Stimulated activated naive CD8-positive, alpha-beta T cell treated with anti-CD3 and anti-CD28 coated beads, Interleukin-15, Interleukin-2, amounts not matched to agents 100 ng/mL and 50 ng/mL, for 24 hours (primary cell): ENCODE data around the gene DUSP2.

Source experiments
- H3K27ac Mint-ChIP-seq: one replicate; pipeline ENCODE4 v1.8.0; 2021; ENCODE audit warnings: mild to moderate bottlenecking, mixed read lengths
- H3K27me3 Mint-ChIP-seq: one replicate; pipeline ENCODE4 v1.8.0; 2021; ENCODE audit warnings: mixed read lengths
- H3K36me3 Mint-ChIP-seq: one replicate; pipeline ENCODE4 v1.8.0; 2021; ENCODE audit warnings: low read depth, mixed read lengths
- H3K4me1 Mint-ChIP-seq: one replicate; pipeline ENCODE4 v1.8.0; 2021; ENCODE audit warnings: low read depth, mixed read lengths
- H3K4me3 Mint-ChIP-seq: one replicate; pipeline ENCODE4 v1.8.0; 2021; ENCODE audit warnings: mild to moderate bottlenecking, mixed read lengths
- H3K9me3 Mint-ChIP-seq: one replicate; pipeline ENCODE4 v1.8.0; 2021; ENCODE audit warnings: mixed read lengths

DUSP2 gene

DNA sequence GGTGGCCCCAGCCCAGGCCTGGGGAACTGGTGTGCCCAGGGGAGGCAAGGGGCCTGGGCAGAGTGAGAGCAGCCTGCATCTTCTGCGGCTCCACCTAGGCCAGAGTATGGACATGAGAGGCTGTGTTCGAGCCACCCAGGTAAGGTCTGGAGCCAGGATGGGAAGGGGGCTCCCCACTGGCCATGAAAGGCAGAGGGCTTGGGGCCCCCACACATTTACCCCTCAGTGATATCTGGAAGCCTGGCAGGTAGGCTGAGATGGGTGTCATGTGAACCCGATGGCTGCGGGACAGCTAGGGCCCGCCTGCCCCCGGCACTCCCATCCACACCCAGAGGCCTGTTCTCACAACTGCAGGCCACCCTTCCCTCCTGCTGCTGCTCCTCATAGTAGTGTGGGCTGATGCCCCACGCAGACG, 42.0 kb downstream of the DUSP2 start:
- H3K36me3 Mint-ChIP-seq = no peaks in the 10 kb centered on the region
- H3K4me1 Mint-ChIP-seq = no peaks in the 10 kb centered on the region
- no peak overlapping the region for H3K27ac Mint-ChIP-seq
- no peaks in the 10 kb centered on the region for H3K27me3 Mint-ChIP-seq
- no peak overlapping the region for H3K4me3 Mint-ChIP-seq
- H3K9me3 Mint-ChIP-seq = no peaks in the 10 kb centered on the region

DNA sequence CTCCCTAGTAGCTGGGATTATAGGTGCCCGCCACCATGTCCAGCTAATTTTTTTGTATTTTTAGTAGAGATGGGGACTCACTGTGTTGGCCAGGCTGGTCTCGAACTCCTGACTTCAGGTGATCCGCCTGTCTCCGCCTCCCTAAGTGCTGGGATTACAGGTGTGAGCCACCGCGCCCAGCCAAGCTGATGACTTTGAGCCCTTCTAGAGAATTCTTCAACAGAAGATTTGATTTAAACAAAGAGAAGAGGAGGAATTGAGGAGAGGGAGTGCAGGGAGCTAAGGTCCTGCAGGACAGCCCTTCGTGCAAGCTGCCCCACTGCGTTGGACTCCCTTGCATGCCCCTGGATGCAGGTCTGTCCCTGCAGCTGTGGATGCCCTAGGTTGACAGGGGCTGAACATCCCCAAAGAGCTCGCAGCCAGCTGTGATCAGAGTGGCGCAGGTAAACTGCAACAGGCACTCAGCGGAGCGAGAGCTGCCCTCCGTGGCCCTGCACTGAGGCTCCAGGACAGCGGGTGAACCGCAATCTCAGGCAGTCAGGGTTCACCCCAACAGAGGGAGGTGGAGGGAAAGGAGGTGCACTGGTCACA, 42.5 kb downstream of the DUSP2 start:
- no peak overlapping the region for H3K4me3 Mint-ChIP-seq
- H3K4me1 Mint-ChIP-seq = no peaks in the 10 kb centered on the region
- no peaks in the 10 kb centered on the region for H3K36me3 Mint-ChIP-seq
- H3K9me3 Mint-ChIP-seq = no peaks in the 10 kb centered on the region
- H3K27ac Mint-ChIP-seq = no peak overlapping the region
- no peaks in the 10 kb centered on the region for H3K27me3 Mint-ChIP-seq

DNA sequence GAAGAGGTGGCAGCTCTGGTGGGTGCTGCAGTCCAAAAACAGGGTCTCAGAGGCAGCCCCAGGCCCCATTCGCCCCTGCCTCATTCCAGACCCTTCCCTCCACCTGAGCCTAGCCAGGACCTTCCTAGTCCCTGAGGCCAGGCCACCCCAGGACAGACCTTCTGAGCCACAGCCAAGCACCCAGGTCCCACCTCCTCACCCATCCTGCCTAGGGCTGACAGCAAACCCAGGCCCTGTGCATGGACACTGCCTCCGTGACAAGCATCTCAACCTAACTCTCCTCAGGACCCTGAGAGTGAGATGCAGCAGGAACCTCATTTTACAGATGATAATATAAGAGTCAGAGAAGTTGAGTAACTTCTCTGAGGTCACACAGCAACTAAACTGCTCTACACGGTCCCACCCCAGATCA, 44.3 kb downstream of the DUSP2 start:
- no peaks in the 10 kb centered on the region for H3K36me3 Mint-ChIP-seq
- no peak overlapping the region for H3K27ac Mint-ChIP-seq
- no peaks in the 10 kb centered on the region for H3K27me3 Mint-ChIP-seq
- H3K4me3 Mint-ChIP-seq = no peak overlapping the region
- H3K9me3 Mint-ChIP-seq = no peaks in the 10 kb centered on the region
- H3K4me1 Mint-ChIP-seq = no peaks in the 10 kb centered on the region

DNA sequence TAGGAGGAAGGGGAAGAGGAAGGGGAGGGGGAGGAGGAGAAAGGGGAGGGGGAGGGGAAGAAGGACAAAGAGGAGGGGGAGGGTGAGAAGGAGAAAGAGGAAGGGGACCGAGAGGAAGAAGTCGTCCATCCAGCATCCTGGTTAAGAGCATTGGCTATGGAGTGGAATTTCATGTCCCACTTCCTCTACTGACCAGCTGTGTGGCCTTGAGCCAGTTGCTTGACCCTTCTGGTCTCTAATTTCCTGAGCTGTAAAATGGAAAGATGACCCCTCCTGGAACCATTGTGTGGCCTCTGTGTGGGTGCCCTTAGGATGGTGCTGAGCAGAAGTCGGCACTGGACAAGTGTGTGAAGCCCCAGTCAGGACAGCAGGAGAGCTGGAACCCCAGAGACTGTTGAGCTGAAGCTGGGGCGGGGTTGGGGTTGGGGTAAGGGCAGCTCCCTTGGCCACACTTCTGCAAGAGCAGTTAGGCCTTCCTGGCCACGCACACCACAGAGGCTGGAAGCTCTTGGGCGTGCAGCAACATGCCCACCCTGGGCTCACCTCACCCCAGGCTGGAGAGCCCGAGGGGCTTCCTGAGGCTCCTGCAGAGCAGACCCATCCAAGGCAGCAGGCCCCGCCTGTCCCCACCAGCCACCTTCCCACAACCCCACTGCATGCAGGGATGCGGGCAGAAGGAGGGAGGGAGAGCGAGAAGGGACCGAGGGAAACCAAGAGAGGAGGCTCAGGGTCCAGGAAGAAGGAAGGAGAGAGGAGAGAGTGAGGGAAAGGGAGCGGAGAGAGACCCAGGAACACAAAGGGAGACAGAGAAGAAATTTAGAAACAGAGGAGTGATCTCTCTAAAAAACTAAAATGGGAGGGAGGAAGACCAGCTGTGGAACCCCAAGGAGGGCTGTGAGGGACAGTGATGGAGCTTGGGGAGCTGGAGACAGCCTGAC, 45.1 kb downstream of the DUSP2 start:
- Mint-ChIP-seq H3K27ac (no peak overlapping the region), H3K36me3 (no peaks in the 10 kb centered on the region), H3K9me3 (no peaks in the 10 kb centered on the region), H3K27me3 (no peaks in the 10 kb centered on the region), H3K4me1 (no peaks in the 10 kb centered on the region), H3K4me3 (no peak overlapping the region)

DNA sequence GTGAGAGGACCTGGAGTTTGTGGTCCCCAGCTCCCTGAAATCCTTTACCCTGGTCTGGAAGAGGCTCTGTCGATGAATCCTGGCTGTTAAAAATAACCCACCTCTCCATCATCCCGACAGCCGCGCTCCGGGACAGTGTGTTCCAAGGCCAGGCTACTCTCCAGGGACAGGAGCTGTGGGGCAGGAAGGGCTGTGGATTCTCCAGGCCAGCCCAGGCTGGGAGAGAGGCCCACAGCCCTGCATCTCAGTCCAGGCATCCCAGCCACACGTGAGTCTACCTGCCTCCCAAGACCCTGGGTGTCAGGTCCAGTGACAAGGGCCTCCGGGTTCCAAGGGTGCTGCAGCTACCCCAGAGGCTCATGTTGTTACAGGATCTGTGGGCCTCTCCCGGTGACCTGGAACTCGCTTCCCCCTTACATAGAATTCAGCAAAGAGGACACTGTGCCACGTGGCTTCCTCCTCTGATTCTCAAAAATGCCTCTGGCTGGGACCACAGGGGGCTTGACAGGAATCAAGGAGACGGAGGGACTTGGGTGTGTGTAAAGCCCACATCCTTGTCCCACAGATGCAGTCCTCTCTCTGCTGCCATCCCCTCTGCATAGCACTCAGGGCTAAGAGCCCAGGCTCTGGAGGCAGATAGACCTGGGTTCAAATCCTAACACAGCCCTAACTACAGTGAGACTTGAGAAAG, 46.2 kb downstream of the DUSP2 start:
- no peaks in the 10 kb centered on the region for H3K4me1 Mint-ChIP-seq
- H3K27me3 Mint-ChIP-seq = no peaks in the 10 kb centered on the region
- no peaks in the 10 kb centered on the region for H3K9me3 Mint-ChIP-seq
- H3K36me3 Mint-ChIP-seq = no peaks in the 10 kb centered on the region
- H3K27ac Mint-ChIP-seq = no peak overlapping the region
- H3K4me3 Mint-ChIP-seq = no peak overlapping the region

DNA sequence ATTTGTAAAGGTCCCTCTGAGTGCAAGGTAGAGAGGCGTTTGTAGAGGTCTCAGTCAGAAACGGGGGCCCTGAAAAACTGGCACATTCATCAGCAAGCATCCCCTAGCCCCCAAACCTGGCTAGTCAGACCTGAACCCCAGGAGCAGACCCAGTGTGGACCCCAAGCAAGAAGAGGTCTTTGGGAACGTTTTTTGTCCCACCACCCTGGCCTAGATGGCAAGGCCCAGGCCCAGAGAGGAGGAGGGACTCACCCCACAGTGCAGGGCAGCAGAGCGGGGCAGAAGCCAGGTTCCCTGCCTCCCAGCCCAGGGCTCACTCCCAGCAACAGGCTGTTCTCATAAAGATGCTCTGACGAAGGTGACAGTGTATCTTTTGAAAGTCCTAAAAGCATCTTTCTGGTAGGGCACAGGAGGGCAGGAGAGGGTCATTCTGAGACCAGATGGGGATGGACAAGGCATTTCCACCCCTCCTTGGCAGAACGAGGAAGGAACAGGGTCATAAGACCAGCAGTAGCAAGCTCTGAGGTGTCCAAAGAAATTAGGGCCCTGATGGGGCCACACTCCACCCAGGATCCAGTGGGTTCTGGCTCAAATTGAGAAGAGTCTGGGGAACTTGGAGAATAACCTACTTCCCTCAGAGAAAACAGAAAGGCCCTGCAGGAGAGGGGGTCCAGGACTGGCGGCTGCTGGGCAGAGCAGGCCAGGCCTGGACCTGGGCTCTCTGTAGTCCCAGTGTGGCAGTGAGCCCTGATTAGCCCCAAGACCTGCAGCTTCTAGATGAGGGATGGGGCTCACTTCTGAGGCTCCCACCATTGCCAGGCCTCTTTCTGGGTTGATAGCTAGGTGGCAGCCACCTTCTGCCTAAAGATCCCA, 47.1 kb downstream of the DUSP2 start:
- Mint-ChIP-seq H3K9me3 (no peaks in the 10 kb centered on the region), H3K4me1 (no peaks in the 10 kb centered on the region), H3K27ac (no peak overlapping the region), H3K4me3 (no peak overlapping the region), H3K27me3 (no peaks in the 10 kb centered on the region), H3K36me3 (no peaks in the 10 kb centered on the region)

DNA sequence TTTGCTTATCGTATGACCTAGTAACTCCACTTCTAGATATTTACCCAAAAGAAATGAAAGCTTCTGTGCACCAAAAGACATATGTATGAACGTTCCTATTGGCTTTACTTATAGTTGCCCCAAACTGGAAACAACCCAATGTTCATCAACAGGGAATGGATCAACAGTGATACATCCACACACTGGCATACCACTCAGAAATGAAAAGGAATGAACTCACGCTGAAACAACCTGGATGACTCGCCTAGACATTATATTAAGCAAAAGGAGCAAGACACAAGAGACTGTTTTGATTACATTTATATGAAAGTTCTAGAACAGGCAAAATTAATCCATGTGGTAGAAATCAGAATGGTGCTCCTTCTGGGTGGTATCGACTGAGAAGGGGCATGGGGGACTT, 47.8 kb downstream of the DUSP2 start:
- Mint-ChIP-seq H3K27me3 (no peaks in the 10 kb centered on the region), H3K36me3 (no peaks in the 10 kb centered on the region), H3K4me1 (no peaks in the 10 kb centered on the region), H3K27ac (no peak overlapping the region), H3K9me3 (no peaks in the 10 kb centered on the region), H3K4me3 (no peak overlapping the region)

DNA sequence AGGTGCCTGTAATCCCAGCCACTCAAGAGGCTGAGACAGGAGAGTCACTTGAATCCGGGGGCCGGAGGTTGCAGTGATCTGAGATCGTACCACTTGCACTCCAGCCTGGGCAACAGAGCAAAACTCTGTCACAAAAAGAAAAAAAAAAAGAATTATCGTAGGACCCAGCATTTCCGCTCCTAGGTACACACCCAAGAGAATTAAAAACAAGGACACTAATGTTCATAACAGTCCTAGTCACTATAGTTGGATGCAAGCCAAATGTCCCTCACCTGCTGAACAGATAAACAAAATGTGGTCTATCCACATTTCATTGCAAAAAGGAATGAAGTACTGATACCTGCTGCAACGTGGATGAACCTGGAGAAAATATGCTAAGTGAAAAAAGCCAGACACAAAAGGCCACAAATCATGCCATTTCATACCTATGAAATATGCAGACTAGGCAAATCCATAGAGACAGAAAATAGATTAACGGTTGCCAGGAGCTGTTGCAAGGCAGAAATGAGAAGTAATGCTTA, 50.1 kb downstream of the DUSP2 start:
- H3K27ac Mint-ChIP-seq = no peak overlapping the region
- no peaks in the 10 kb centered on the region for H3K9me3 Mint-ChIP-seq
- H3K4me1 Mint-ChIP-seq = no peaks in the 10 kb centered on the region
- no peak overlapping the region for H3K4me3 Mint-ChIP-seq
- H3K27me3 Mint-ChIP-seq = no peaks in the 10 kb centered on the region
- no peaks in the 10 kb centered on the region for H3K36me3 Mint-ChIP-seq

DNA sequence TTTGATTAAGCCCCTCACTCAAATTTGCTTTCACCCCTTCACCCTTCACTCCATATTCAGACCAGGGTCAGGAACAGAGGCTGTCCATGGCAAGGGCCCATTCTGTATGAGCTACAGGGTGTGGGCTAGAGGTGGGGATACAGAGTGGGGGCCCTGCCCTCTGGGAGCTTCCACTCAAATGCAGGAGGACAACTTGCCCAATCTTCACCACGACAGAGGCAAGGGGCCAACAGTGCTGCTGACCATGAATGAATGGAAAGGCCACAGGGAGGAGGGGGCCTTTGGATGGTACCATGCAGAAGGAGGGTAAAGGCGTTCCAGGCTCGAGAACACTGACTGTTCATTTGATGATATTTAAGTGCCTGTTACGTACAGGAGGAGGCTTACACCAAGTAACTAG, 51.7 kb downstream of the DUSP2 start:
- Mint-ChIP-seq H3K9me3 (no peaks in the 10 kb centered on the region), H3K4me1 (no peaks in the 10 kb centered on the region), H3K27me3 (no peaks in the 10 kb centered on the region), H3K4me3 (no peak overlapping the region), H3K27ac (no peak overlapping the region), H3K36me3 (no peaks in the 10 kb centered on the region)
